OCI-LY3 (cell line): ENCODE measurements around the gene DNAJC15.

Experiments used
- H2AFZ ChIP-seq: fragments of 200-600, 300-600 bp; shearing (Covaris generic); 2 replicates; pipeline ENCODE4 v1.6.0; 2014; ENCODE audit warnings: antibody characterized with exemption, low read depth, low read length
- H3K27ac ChIP-seq: fragments of 200-600, 300-600 bp; sonication (generic); 2 replicates; pipeline ENCODE4 v1.5.1; 2014; ENCODE audit warnings: mild to moderate bottlenecking, low read length, moderate library complexity, mixed read lengths
- H3K27me3 ChIP-seq: fragments of 200-600, 300-600 bp; sonication (generic); 2 replicates; pipeline ENCODE4 v1.6.1; 2014; ENCODE audit warnings: low read depth, low read length, mixed read lengths
- H3K36me3 ChIP-seq: fragments of 200-600, 300-600 bp; sonication (generic); replicated peaks from 2 replicates; pipeline ENCODE3; 2014; ENCODE audit warnings: low read depth, low read length, mixed read lengths
- H3K4me1 ChIP-seq: fragments of 300-600, 200-600 bp; sonication (generic); 2 replicates; pipeline ENCODE4 v1.6.1; 2014; ENCODE audit warnings: low read length, mixed read lengths
- H3K4me2 ChIP-seq: fragments of 200-600, 300-600 bp; sonication (generic); 2 replicates; pipeline ENCODE4 v1.6.1; 2014; ENCODE audit warnings: low read length, mixed read lengths
- H3K4me3 ChIP-seq: fragments of 300-600, 200-600 bp; sonication (generic); 2 replicates; pipeline ENCODE4 v1.5.1; 2014; ENCODE audit warnings: antibody characterized with exemption, mild to moderate bottlenecking, low read length, moderate library complexity
- H3K79me2 ChIP-seq: fragments of 300-600, 200-600 bp; shearing (Covaris generic); 2 replicates; pipeline ENCODE4 v1.6.1; 2014; ENCODE audit warnings: mild to moderate bottlenecking, low read length, mixed read lengths
- H3K9ac ChIP-seq: fragments of 300-600, 200-600 bp; shearing (Covaris generic); 2 replicates; pipeline ENCODE4 v1.6.0; 2014; ENCODE audit warnings: mild to moderate bottlenecking, low read length, moderate library complexity
- H3K9me3 ChIP-seq: fragments of 200-600, 300-600 bp; shearing (Covaris generic); 2 replicates; pipeline ENCODE4 v1.6.1; 2014; ENCODE audit warnings: low read length, mixed read lengths; ENCODE audit not compliant: insufficient read depth
- H4K20me1 ChIP-seq: fragments of 200-600, 300-600 bp; sonication (generic); 2 replicates; pipeline ENCODE4 v1.6.1; 2016; ENCODE audit warnings: low read length, mixed read lengths; ENCODE audit not compliant: insufficient read depth
- EZH2phosphoT487 ChIP-seq: fragments of 200-600 bp; shearing (Covaris generic); IDR thresholded peaks from 2 replicates; pipeline ENCODE4 v1.6.1; 2018; ENCODE audit warnings: antibody characterized with exemption, mixed run types, low read depth
- TF ChIP-seq, protein P1 (sequence below): fragments of 200-600, 300-600 bp; sonication (generic); IDR thresholded peaks from 2 replicates; pipeline ENCODE4 v1.5.1; 2014; ENCODE audit warnings: antibody characterized with exemption, low read length, low read depth

Gene DNAJC15

DNA sequence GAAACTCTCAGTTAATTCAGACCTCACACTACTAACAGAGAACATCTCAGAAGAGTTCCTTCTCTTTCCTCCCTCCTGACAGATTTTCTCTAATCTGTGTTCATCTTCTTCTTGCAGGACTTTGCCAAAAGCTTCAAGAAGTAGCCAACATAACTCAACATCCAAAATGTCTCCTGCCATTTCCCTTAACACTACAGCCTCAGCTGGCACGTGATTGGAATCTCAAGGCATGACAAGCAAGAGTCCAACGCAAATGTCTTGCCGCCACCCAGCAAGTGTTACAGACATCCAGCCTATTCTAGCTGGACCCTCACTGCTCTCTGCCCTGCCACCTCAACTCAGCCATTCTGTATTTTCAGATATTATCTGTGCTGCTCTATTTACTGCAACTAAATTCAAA is 135.1 kb downstream of the DNAJC15 start:
- H3K27ac ChIP-seq, result no peak overlapping the region
- H3K27me3 ChIP-seq, result peaks cover 5% of the 10 kb centered on the region; the same call in 1 of the 2 replicates
- H3K4me2 ChIP-seq, result no peak overlapping the region
- TF ChIP-seq, protein P1, sequence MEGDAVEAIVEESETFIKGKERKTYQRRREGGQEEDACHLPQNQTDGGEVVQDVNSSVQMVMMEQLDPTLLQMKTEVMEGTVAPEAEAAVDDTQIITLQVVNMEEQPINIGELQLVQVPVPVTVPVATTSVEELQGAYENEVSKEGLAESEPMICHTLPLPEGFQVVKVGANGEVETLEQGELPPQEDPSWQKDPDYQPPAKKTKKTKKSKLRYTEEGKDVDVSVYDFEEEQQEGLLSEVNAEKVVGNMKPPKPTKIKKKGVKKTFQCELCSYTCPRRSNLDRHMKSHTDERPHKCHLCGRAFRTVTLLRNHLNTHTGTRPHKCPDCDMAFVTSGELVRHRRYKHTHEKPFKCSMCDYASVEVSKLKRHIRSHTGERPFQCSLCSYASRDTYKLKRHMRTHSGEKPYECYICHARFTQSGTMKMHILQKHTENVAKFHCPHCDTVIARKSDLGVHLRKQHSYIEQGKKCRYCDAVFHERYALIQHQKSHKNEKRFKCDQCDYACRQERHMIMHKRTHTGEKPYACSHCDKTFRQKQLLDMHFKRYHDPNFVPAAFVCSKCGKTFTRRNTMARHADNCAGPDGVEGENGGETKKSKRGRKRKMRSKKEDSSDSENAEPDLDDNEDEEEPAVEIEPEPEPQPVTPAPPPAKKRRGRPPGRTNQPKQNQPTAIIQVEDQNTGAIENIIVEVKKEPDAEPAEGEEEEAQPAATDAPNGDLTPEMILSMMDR, result no peak
- H3K9ac ChIP-seq, result no peak overlapping the region
- no peaks in the 10 kb centered on the region for H4K20me1 ChIP-seq
- H3K79me2 ChIP-seq, result no peaks in the 10 kb centered on the region
- no peaks in the 10 kb centered on the region for H3K36me3 ChIP-seq
- H3K4me3 ChIP-seq, result no peak overlapping the region
- H3K4me1 ChIP-seq, result no peaks in the 10 kb centered on the region
- H3K9me3 ChIP-seq, result no peaks in the 10 kb centered on the region; the same call in 1 of the 2 replicates
- H2AFZ ChIP-seq, result no peak overlapping the region

DNA sequence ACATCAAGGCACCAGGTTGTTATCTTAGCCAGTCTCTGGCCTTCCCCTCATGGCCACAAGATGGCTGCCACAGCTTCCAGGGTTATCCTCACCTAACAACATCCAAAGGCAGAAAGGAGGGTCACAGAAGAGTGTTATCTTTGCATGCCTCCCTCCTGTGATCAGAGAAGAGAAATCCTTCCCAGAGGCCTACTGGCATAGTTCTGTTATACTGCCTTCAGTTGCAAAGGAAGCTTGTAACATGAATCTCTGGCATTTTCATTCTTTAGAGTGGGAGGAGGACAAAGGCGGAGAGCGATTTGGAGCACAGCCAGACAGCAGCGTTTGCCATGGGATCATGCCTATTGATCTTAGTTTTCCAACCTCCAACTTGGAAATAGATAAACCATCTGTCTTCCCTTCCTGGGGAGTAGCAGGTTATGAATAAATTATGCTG is 135.7 kb downstream of the DNAJC15 start:
- TF ChIP-seq, protein P1, result 0 out of 2 replicates have a peak, but pooled peaks have one; percentile 4
- TF ChIP-seq EZH2phosphoT487, result no peak
- Histone ChIP-seq H4K20me1 (no peaks in the 10 kb centered on the region), H3K4me3 (no peak overlapping the region), H3K4me1 (no peaks in the 10 kb centered on the region), H3K27me3 (peaks cover 5% of the 10 kb centered on the region; the same call in 1 of the 2 replicates), H3K79me2 (no peaks in the 10 kb centered on the region), H3K36me3 (no peaks in the 10 kb centered on the region), H3K9me3 (no peaks in the 10 kb centered on the region; the same call in 1 of the 2 replicates), H3K4me2 (no peak overlapping the region), H3K27ac (no peak overlapping the region), H2AFZ (no peak overlapping the region), H3K9ac (no peak overlapping the region)
